Suprapubic skin (tissue), 3 donors: Measurements from ENCODE around the gene ZSWIM6.

ENCODE experiments used
- POLR2A ChIP-seq, 2 donors: fragments of 450-650 bp; IDR thresholded peaks; one replicate each; pipeline ENCODE4 v1.6.1; 2017; ENCODE audit warnings: antibody characterized with exemption in 2 of 2, mild to moderate bottlenecking in 2 of 2, moderate library complexity in 2 of 2
- TF ChIP-seq, protein P1 (sequence below), 2 donors: fragments of 200-600 bp in 1 of 2; fragments of 450-650 bp in 1 of 2; sonication (generic) in 1 of 2; IDR thresholded peaks; one replicate each; pipeline ENCODE4 v1.5.1; 2016 to 2019; ENCODE audit warnings: antibody characterized with exemption in 2 of 2, mild to moderate bottlenecking in 1 of 2, moderate library complexity in 1 of 2

- TF ChIP-seq, protein P1, sequence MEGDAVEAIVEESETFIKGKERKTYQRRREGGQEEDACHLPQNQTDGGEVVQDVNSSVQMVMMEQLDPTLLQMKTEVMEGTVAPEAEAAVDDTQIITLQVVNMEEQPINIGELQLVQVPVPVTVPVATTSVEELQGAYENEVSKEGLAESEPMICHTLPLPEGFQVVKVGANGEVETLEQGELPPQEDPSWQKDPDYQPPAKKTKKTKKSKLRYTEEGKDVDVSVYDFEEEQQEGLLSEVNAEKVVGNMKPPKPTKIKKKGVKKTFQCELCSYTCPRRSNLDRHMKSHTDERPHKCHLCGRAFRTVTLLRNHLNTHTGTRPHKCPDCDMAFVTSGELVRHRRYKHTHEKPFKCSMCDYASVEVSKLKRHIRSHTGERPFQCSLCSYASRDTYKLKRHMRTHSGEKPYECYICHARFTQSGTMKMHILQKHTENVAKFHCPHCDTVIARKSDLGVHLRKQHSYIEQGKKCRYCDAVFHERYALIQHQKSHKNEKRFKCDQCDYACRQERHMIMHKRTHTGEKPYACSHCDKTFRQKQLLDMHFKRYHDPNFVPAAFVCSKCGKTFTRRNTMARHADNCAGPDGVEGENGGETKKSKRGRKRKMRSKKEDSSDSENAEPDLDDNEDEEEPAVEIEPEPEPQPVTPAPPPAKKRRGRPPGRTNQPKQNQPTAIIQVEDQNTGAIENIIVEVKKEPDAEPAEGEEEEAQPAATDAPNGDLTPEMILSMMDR (IDR thresholded peaks at IDR 0.05), result no peak
- no peak for TF ChIP-seq POLR2A (IDR thresholded peaks at IDR 0.05)
Measured at GRCh38 chr5:61349935-61350334, 17.9 kb downstream of the ZSWIM6 start.
